Keratinocyte (primary cell): ENCODE data around the gene ZNF598.

ENCODE experiments used
- EZH2 ChIP-seq: IDR thresholded peaks from one replicate; pipeline ENCODE4 v1.6.1; 2012; ENCODE audit warnings: inconsistent platforms, mild to moderate bottlenecking, low read length, moderate library complexity
- TF ChIP-seq, protein P1 (sequence below), 3 experiments: IDR thresholded peaks in 1 of 3; conservative IDR thresholded peaks in 1 of 3; optimal IDR thresholded peaks in 1 of 3; 2 replicates in 2 of 3; 3 replicates in 1 of 3; pipeline versions ENCODE3 to v1.5.1; 2011; ENCODE audit warnings: low read length in 3 of 3, mild to moderate bottlenecking in 3 of 3, moderate library complexity in 2 of 3, control low read depth in 1 of 3, inconsistent platforms in 1 of 3; ENCODE audit not compliant: insufficient read depth in 2 of 3; ENCODE audit errors: extremely low read depth in 1 of 3

DNA sequence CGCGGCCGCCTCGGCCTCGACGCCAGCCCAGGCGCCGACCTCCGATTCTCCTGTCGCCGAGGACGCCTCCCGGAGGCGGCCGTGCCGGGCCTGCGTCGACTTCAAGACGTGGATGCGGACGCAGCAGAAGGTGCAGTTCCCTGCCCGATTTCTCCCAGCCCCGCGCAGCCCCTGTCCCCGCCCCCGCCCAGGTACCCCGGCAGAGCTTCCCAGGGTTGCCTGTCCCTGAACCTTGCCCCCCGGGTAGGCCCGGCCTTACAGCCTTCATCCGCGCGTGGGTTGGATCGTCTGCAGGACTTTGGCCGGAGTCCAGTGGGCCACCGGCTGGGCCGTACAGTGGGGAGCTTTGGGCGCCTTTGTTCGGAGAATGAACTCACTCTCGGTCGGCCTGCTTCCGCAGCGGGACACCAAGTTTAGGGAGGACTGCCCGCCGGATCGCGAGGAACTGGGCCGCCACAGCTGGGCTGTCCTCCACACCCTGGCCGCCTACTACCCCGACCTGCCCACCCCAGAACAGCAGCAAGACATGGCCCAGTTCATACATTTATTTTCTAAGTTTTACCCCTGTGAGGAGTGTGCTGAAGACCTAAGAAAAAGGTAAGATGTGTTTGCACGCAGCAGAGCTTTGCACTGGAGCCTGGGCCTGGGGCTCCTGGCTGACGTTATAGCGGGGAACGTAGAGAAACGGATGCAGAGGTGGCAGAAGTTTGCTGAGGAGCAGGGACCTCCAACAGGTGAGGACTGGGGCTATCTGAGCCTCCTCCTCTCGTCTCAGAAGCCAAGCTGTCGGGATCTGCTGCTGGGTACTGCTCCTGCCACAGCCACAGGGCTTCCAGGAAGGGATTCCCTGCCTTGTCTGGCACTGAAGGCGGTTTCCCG is 25.0 kb downstream of the ZNF598 start:
- TF ChIP-seq, protein P1, sequence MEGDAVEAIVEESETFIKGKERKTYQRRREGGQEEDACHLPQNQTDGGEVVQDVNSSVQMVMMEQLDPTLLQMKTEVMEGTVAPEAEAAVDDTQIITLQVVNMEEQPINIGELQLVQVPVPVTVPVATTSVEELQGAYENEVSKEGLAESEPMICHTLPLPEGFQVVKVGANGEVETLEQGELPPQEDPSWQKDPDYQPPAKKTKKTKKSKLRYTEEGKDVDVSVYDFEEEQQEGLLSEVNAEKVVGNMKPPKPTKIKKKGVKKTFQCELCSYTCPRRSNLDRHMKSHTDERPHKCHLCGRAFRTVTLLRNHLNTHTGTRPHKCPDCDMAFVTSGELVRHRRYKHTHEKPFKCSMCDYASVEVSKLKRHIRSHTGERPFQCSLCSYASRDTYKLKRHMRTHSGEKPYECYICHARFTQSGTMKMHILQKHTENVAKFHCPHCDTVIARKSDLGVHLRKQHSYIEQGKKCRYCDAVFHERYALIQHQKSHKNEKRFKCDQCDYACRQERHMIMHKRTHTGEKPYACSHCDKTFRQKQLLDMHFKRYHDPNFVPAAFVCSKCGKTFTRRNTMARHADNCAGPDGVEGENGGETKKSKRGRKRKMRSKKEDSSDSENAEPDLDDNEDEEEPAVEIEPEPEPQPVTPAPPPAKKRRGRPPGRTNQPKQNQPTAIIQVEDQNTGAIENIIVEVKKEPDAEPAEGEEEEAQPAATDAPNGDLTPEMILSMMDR (optimal IDR thresholded peaks at IDR 0.05 in 1 of 3, IDR thresholded peaks at IDR 0.05 in 1 of 3, conservative IDR thresholded peaks at IDR 0.05 in 1 of 3; ENCODE audit: extremely low read depth in 1 of 3, insufficient read depth in 2 of 3, low read length in 3 of 3): no peak
- TF ChIP-seq EZH2: no peak
